T-helper 2 cell (primary cell): ENCODE data around the gene TMEM69.
"Not testable (repeated sequence)": the region's sequence is repeated elsewhere in the genome, so short reads cannot be mapped to it uniquely, and the experiment has no call there.

Experiments
- DNase-seq, 5 experiments: peaks; one replicate each; pipeline versions ENCODE4 v3.0.0 to v3.0.0-alpha.2; 2012 to 2022
- total RNA-seq, 2 donors: gene quantifications; one replicate each; lab custom pipeline; 2026; lab: John Stamatoyannopoulos, UW

Gene TMEM69
- total RNA-seq, result 7.5 to 10.3 reads per million in 2 donors

GRCh38 chr1:45687754-45688740 is at the start of gene TMEM69:
Gene TMEM69 (plus strand): TSS chr1:45688181. CDS start chr1:45691069, 2,888 bp downstream.
- peak; percentile 17 to 93 (median 60) for DNase-seq

DNA sequence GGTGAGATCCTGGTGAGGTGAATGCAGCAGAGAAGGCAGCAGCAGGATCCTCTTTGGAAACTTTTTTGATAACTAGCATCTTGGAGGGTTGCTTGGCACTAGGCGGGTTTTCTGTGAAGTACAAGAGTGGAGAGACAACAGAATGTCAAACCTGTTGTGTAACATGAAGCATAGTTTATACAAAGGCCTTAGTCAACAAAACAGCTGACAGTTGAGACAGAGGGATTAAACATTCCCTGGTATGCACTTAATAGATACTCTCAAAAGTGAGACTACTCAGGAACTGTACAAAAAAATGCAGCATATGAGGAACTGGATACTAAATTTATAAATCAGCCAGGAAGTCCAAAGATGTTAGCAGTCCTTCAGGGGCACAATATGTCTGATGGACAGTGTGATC is 47.7 kb upstream of the TMEM69 start:
- DNase-seq, result no peak

GRCh38 chr1:45643321-45643720 is 44.7 kb upstream of the TMEM69 start:
- DNase-seq, result no peak

GRCh38 chr1:45643978-45644377 is 44.0 kb upstream of the TMEM69 start:
- no peak for DNase-seq

DNA sequence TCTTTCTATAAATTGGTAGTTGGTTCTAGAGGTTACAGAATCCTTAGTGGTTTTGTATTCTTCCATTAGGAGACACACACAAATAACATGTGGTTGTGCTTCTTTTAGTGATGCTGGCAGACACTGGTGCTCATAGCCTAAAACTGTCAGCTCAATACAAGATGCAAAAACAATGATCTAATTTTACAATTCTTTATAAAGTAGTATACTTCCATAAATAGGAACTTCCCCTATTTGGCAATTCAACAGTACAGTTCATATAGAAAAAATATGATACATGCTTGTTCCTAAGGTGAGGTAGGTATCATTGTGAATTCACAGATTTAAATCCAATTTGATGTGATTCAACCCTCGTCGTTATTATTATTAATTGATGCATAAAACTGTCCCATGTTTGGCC is 43.3 kb upstream of the TMEM69 start:
- no peak for DNase-seq

GRCh38 chr1:45647248-45648021 is 40.5 kb upstream of the TMEM69 start:
- DNase-seq, result no peak

- peak in 1 of 5 experiments; percentile 80 for DNase-seq
Measured at GRCh38 chr1:45654540-45655280, 33.3 kb upstream of the TMEM69 start.

DNA sequence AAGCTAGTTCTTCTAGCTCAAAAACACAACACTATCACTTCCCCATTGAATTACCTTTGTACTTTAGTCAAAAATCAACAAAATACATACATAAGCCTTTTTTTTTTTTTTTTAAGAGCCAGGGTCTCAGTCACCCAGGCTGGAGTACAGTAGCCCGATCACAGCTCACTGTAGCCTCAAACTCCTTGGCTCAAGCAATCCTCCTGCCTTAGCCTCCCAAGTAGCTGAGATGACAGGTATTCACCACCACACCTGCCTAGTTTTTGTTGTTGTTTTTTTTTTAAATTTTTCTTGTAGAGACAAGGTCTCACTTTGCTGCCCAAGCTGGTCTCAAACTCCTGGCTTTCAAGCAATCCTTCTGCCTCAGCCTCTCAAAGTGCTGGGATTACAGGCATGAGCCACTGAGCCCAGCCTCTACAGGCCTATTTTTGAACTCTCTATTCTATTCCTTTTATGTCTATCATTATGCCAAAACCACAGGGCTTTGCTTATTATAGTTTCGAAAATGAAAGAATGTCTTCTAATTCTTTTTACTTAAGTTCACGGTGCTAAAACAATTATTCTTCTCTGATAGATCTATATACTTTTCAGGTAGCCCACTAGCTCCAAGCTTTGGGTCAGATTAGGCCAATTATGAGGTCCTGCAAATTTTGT is 31.3 kb upstream of the TMEM69 start:
- DNase-seq, result no peak

GRCh38 chr1:45658171-45658570 is 29.8 kb upstream of the TMEM69 start:
- no peak for DNase-seq

- no peak for DNase-seq
Measured at GRCh38 chr1:45659222-45659621, 28.8 kb upstream of the TMEM69 start.

DNA sequence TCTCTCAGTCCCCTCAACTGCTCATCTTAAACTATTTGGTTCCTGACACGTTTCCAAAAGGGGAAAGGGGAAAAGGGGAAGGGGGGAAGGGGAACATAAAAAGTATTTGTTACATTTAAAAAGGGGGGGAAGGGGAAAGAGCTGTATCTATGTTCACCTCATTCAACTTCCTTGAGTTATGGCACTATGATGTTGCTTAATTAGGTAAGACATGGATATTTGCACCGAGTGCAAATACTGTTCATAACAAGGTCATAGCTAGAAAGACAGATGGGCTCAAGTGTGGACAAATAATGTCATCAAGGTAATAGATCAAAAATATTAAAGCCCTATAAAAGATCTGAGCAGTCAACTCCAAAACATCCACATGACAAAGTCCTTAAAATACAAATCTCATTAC is 27.6 kb upstream of the TMEM69 start:
- no peak for DNase-seq

- DNase-seq, result no peak
Measured at GRCh38 chr1:45666836-45667235, 21.1 kb upstream of the TMEM69 start.

DNA sequence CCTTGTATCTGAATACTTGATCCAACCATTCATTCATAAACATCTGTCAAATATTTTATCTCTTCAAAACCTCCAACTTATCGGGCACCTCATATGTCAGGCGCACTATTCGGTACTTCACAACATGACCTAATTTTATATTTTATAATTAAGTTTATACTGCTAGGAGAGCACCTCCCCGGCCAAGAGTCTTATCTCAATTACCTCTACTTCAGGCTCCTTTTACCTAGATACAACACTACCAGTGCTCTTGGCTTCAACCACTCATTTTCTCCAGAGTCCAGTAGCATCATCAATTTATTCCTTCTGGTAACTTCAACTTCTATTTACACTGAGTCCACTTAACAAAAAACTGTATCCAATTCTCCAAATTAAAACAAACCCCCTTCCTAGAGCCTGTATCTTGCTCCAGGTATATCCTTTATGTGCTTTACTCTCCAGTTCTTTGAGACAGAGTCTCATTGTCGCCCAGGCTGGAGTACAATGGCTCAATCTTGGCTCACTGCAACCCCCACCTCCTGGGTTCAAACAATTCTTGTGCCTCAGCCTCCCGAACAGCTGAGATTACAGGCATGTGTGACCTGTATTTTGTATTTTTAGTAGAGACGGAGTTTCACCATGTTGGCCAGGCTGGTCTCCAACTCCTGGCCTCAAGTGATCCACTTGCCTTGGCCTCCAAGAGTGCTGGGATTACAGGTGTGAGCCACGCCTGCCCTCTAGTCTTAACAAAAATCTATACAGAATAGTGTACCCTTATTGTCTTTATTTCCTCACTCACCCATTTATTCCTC is 20.5 kb upstream of the TMEM69 start:
- DNase-seq, result no peak

DNA sequence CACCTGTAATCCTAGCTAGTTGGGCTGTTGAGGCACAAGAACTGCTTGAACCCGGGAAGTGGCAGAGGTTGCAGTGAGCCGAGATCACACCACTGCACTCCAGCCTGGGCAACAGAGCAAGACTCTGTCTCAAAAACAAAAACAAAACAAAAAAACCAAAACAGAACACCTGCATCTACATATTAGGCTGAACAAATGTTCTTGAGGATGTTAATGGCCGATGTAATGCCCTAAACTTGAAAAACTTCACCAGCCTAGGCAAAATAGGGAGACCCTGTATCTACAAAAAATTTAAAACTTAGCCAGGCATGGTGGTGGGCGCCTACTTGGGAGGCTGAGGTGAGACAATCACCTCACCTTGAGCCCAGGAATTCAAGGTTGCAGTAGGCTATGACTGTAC is 19.5 kb upstream of the TMEM69 start:
- DNase-seq, result no peak

DNA sequence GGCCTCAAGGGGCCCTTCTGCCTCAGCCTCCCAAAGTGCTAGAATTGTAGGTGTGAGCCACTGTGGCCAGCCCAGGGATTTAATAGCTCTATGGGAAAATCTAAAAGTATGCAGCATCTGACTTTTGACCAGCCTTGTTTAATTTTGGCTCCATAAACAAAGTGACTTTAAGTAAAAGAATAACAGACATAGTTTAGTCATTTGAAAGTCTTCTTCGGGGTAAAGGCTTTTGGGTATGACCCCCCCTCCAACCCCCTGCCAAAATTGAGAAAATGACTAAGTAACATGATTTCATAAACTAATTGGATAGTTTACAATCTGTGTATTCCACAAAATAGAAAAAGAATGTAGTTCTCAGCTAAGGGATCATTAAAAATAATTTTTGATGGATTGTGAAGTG is 18.6 kb upstream of the TMEM69 start:
- DNase-seq, result no peak

GRCh38 chr1:45669859-45670655 is 17.9 kb upstream of the TMEM69 start:
- DNase-seq, result no peak

DNA sequence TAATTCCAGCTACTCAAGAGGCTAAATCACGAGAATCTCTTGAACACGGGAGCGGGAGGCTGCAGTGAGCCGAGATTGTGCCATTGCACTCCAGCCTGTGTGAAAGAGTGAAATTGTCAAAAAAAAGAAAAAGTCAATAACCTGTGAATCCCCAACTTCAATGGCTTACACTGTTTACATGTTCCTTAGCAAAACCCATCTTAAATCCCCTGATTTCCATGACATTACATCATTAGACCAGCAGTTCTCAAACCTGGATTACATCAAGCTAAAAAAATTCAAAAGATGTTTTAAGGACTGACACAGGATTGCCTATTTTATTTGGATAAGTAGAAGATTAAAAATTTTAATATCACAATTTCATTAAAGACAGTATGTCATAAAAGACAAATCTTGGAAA is 14.0 kb upstream of the TMEM69 start:
- no peak for DNase-seq

- DNase-seq, result no peak
Measured at GRCh38 chr1:45674478-45674877, 13.5 kb upstream of the TMEM69 start.

- not testable (repeated sequence) for DNase-seq
Measured at GRCh38 chr1:45676553-45676952, 11.4 kb upstream of the TMEM69 start.

DNA sequence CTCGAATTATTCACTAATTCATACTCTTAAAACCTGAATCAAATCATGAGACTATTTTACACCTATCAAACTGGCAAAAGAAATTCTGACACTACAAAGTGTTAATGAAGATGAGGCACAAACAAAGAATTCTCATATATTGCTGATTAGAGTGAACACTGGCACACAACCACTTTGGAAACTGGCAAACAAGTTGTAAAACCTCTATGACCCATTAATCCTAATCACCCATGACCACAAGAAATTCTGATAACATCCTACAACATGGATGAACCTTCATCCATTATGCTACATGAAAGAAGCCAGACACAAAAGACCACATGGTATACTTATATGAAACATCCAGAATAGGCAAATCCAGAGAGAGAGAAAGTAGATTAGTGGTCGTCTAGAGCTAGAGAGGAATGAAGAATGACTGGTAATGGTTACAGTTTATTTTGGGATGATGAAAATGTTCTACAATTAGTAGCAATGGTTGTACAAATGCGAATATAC is 10.2 kb upstream of the TMEM69 start:
- no peak for DNase-seq
